HEK293 (cell line): ENCODE measurements around the gene ARHGAP23.

ENCODE experiments used
- CTCF ChIA-PET: fragments of 350-600 bp; formaldehyde crosslinking; extraction: SDS; loops from one replicate; lab custom pipeline; 2021; ENCODE audit warnings: antibody characterized with exemption; lab: Yijun Ruan, JAX
- POLR2A ChIA-PET: fragments of 300-600 bp; formaldehyde crosslinking; extraction: SDS; loops from one replicate; lab custom pipeline; 2020; ENCODE audit warnings: antibody characterized with exemption, inconsistent platforms; lab: Yijun Ruan, JAX
- H3K27ac ChIP-seq: fragments of 200-500 bp; sonication (Bioruptor generic); 2 replicates; pipeline ENCODE4 v1.5.1; 2014; ENCODE audit warnings: low read depth, low read length, control low read depth, inconsistent platforms; ENCODE audit errors: extremely low read depth
- H3K36me3 ChIP-seq, 2 experiments: fragments of 200-500 bp in 1 of 2; sonication (Bioruptor generic) in 1 of 2; 1 replicate in 1 of 2; 2 replicates in 1 of 2; pipeline ENCODE4 v1.5.1; 2014 to 2017; ENCODE audit warnings: inconsistent platforms in 2 of 2, low read length in 2 of 2; ENCODE audit not compliant: control insufficient read depth in 2 of 2, insufficient read depth in 1 of 2
- H3K4me1 ChIP-seq: fragments of 200-500 bp; sonication (Bioruptor generic); 2 replicates; pipeline ENCODE4 v1.5.1; 2014; ENCODE audit warnings: mild to moderate bottlenecking, low read length, inconsistent platforms; ENCODE audit not compliant: control insufficient read depth, insufficient read depth
- H3K4me3 ChIP-seq: 2 replicates; pipeline ENCODE4 v1.5.1; 2011; ENCODE audit warnings: low read depth, mild to moderate bottlenecking, control low read depth, low read length, moderate library complexity
- H3K9me3 ChIP-seq: fragments of 200-500 bp; sonication (Bioruptor generic); 2 replicates; pipeline ENCODE4 v1.5.1; 2014; ENCODE audit warnings: low read depth, low read length, inconsistent platforms; ENCODE audit not compliant: control insufficient read depth, insufficient read depth
- GLIS2 ChIP-seq: fragments of 450-650 bp; formaldehyde crosslinking; IDR thresholded peaks from 2 replicates; pipeline ENCODE4 v1.5.1; 2016; ENCODE audit warnings: missing biosample characterization, missing genetic modification characterization
- HIC1 ChIP-seq: fragments of 450-650 bp; formaldehyde crosslinking; IDR thresholded peaks from 2 replicates; pipeline ENCODE4 v1.5.1; 2016; ENCODE audit warnings: missing biosample characterization, missing genetic modification characterization
- HOXD13 ChIP-seq: sonication (generic); formaldehyde crosslinking; IDR thresholded peaks from 2 replicates; pipeline ENCODE4 v1.8.0; 2022; ENCODE audit warnings: missing genetic modification reagents, borderline replicate concordance
- KLF8 ChIP-seq: fragments of 450-650 bp; formaldehyde crosslinking; IDR thresholded peaks from 2 replicates; pipeline ENCODE4 v1.5.1; 2016; ENCODE audit warnings: missing biosample characterization, missing genetic modification characterization
- SP2 ChIP-seq: fragments of 450-650 bp; formaldehyde crosslinking; IDR thresholded peaks from 2 replicates; pipeline ENCODE4 v1.5.1; 2016; ENCODE audit warnings: missing biosample characterization, missing genetic modification characterization
- TCF7L2 ChIP-seq: IDR thresholded peaks from 2 replicates; pipeline ENCODE4 v1.6.1; 2011; ENCODE audit warnings: low read depth, mild to moderate bottlenecking, inconsistent platforms, low read length, moderate library complexity, borderline replicate concordance
- ZBTB6 ChIP-seq: fragments of 450-650 bp; formaldehyde crosslinking; IDR thresholded peaks from 2 replicates; pipeline ENCODE4 v1.5.1; 2017; ENCODE audit warnings: missing biosample characterization, missing genetic modification characterization
- ZNF140 ChIP-seq: fragments of 450-650 bp; formaldehyde crosslinking; IDR thresholded peaks from 2 replicates; pipeline ENCODE4 v1.5.1; 2016; ENCODE audit warnings: missing biosample characterization, missing genetic modification characterization
- ZNF148 ChIP-seq: fragments of 450-650 bp; formaldehyde crosslinking; IDR thresholded peaks from 2 replicates; pipeline ENCODE4 v1.5.0; 2017; ENCODE audit warnings: missing biosample characterization, missing genetic modification characterization, borderline replicate concordance
- ZNF184 ChIP-seq: fragments of 450-650 bp; IDR thresholded peaks from 2 replicates; pipeline ENCODE4 v1.5.1; 2018; ENCODE audit warnings: missing biosample characterization, mild to moderate bottlenecking, missing genetic modification characterization
- ZNF221 ChIP-seq: fragments of 450-650 bp; formaldehyde crosslinking; IDR thresholded peaks from 2 replicates; pipeline ENCODE4 v1.5.1; 2017; ENCODE audit warnings: missing biosample characterization, missing genetic modification characterization, borderline replicate concordance
- ZNF248 ChIP-seq: fragments of 450-650 bp; formaldehyde crosslinking; IDR thresholded peaks from 2 replicates; pipeline ENCODE4 v1.5.1; 2017; ENCODE audit warnings: missing biosample characterization, missing genetic modification characterization
- ZNF302 ChIP-seq: fragments of 450-650 bp; formaldehyde crosslinking; IDR thresholded peaks from 2 replicates; pipeline ENCODE4 v1.5.1; 2016; ENCODE audit warnings: missing biosample characterization, missing genetic modification characterization, low read depth
- ZNF391 ChIP-seq: fragments of 450-650 bp; formaldehyde crosslinking; IDR thresholded peaks from 2 replicates; pipeline ENCODE4 v1.5.1; 2016; ENCODE audit warnings: low read depth, missing biosample characterization, missing genetic modification characterization, borderline replicate concordance
- ZNF404 ChIP-seq: fragments of 450-650 bp; formaldehyde crosslinking; IDR thresholded peaks from 2 replicates; pipeline ENCODE4 v1.5.1; 2017; ENCODE audit warnings: missing biosample characterization, missing genetic modification characterization
- ZNF423 ChIP-seq: fragments of 450-650 bp; formaldehyde crosslinking; IDR thresholded peaks from 2 replicates; pipeline ENCODE4 v1.5.1; 2016; ENCODE audit warnings: missing biosample characterization, missing genetic modification characterization
- ZNF426 ChIP-seq: fragments of 450-650 bp; formaldehyde crosslinking; IDR thresholded peaks from 2 replicates; pipeline ENCODE4 v1.5.1; 2017; ENCODE audit warnings: missing biosample characterization, missing genetic modification characterization, mild to moderate bottlenecking, inconsistent platforms, moderate library complexity
- ZNF488 ChIP-seq: fragments of 450-650 bp; formaldehyde crosslinking; IDR thresholded peaks from 2 replicates; pipeline ENCODE4 v1.5.1; 2016; ENCODE audit warnings: missing biosample characterization, missing genetic modification characterization
- ZNF514 ChIP-seq: fragments of 450-650 bp; formaldehyde crosslinking; IDR thresholded peaks from 2 replicates; pipeline ENCODE4 v1.5.1; 2016; ENCODE audit warnings: missing biosample characterization, missing genetic modification characterization
- ZNF529 ChIP-seq: fragments of 450-650 bp; formaldehyde crosslinking; IDR thresholded peaks from 2 replicates; pipeline ENCODE4 v1.5.1; 2017; ENCODE audit warnings: missing genetic modification characterization, missing biosample characterization; ENCODE audit not compliant: insufficient replicate concordance
- ZNF530 ChIP-seq: fragments of 450-650 bp; formaldehyde crosslinking; IDR thresholded peaks from 2 replicates; pipeline ENCODE4 v1.5.1; 2016; ENCODE audit warnings: low read depth, missing biosample characterization, missing genetic modification characterization
- ZNF544 ChIP-seq: fragments of 450-650 bp; formaldehyde crosslinking; IDR thresholded peaks from 2 replicates; pipeline ENCODE4 v1.5.0; 2017; ENCODE audit warnings: missing biosample characterization, missing genetic modification characterization
- ZNF549 ChIP-seq: fragments of 450-650 bp; IDR thresholded peaks from 2 replicates; pipeline ENCODE4 v1.5.1; 2018; ENCODE audit warnings: missing biosample characterization, missing genetic modification characterization, mild to moderate bottlenecking, inconsistent platforms, moderate library complexity
- ZNF558 ChIP-seq: fragments of 450-650 bp; formaldehyde crosslinking; IDR thresholded peaks from 2 replicates; pipeline ENCODE4 v1.5.1; 2016; ENCODE audit warnings: missing biosample characterization, missing genetic modification characterization
- ZNF639 ChIP-seq: fragments of 450-650 bp; formaldehyde crosslinking; IDR thresholded peaks from 2 replicates; pipeline ENCODE4 v1.5.1; 2016; ENCODE audit warnings: missing biosample characterization, missing genetic modification characterization
- ZNF704 ChIP-seq: fragments of 450-650 bp; formaldehyde crosslinking; IDR thresholded peaks from 2 replicates; pipeline ENCODE4 v1.5.1; 2016; ENCODE audit warnings: missing biosample characterization, missing genetic modification characterization

Gene ARHGAP23

GRCh38 chr17:38397227-38397626 lies 31.0 kb upstream of the ARHGAP23 start:
- ChIA-PET POLR2A (no interaction called here), CTCF (interaction anchor here (0.6 to 1.1 kb wide), 3 partner anchors 47 to 541 kb away, joined by 3 read pairs; no protein-coding TSS in a partner anchor)
- Histone ChIP-seq H3K4me1 (no peaks in the 10 kb centered on the region), H3K4me3 (no peak overlapping the region), H3K36me3 (peaks cover 33 to 92% of the 10 kb centered on the region in 2 experiments), H3K9me3 (no peaks in the 10 kb centered on the region), H3K27ac (no peak overlapping the region)
- TF ChIP-seq ZNF426 (no peak), ZNF221 (tag by site-specific recombination) (no peak), TCF7L2 (no peak), ZNF184 (tag by site-specific recombination) (no peak), ZNF549 (no peak), ZNF302 (no peak), KLF8 (tag by site-specific recombination) (no peak), ZNF391 (tag by site-specific recombination) (no peak), ZNF558 (tag by site-specific recombination) (no peak), ZNF529 (tag by site-specific recombination) (no peak), ZNF639 (tag by site-specific recombination) (no peak), ZNF544 (tag by site-specific recombination) (no peak), ZBTB6 (tag by site-specific recombination) (no peak), ZNF488 (tag by site-specific recombination) (no peak), ZNF140 (no peak), ZNF404 (no peak), ZNF704 (tag by site-specific recombination) (no peak), ZNF148 (no peak), GLIS2 (no peak), SP2 (tag by site-specific recombination) (no peak)

GRCh38 chr17:38400286-38400685 lies 28.0 kb upstream of the ARHGAP23 start:
- CTCF ChIA-PET, result interaction anchor here (1.2 to 6.2 kb wide), 2 partner anchors 14 to 51 kb away, joined by 4 to 41 read pairs; no protein-coding TSS in a partner anchor
- H3K36me3 ChIP-seq, result peaks cover 24 to 87% of the 10 kb centered on the region in 2 experiments
- POLR2A ChIA-PET, result interaction anchor here (1.6 to 1.7 kb wide), 2 partner anchors 16 to 49 kb away, joined by 3 to 4 read pairs; partner anchors contain the start of gene SOCS7
- no peaks in the 10 kb centered on the region for H3K9me3 ChIP-seq
- H3K4me1 ChIP-seq, result peaks cover 7% of the 10 kb centered on the region; the same call in 1 of the 2 replicates
- H3K4me3 ChIP-seq, result no peak overlapping the region
- H3K27ac ChIP-seq, result no peak overlapping the region
- TF ChIP-seq ZNF248 (tag by site-specific recombination) (no peak), ZNF530 (tag by site-specific recombination) (no peak), ZNF423 (no peak), ZNF391 (tag by site-specific recombination) (no peak), ZNF404 (no peak), ZNF514 (no peak), HIC1 (tag by site-specific recombination) (no peak), HOXD13 (CRISPR knock-in tag) (no peak)
